K562 (cell line): ENCODE data around the gene AMPD3. TPM values are rescaled to one million over a fixed set of nuclear protein-coding genes. Genes with fewer than 3 reads are reported as not detected.

Experiments
- ARID1B ChIP-seq: fragments of 450-650 bp; IDR thresholded peaks from 2 replicates; pipeline ENCODE4 v1.6.1; 2016; ENCODE audit warnings: antibody characterized with exemption, mild to moderate bottlenecking, inconsistent platforms
- ARNT ChIP-seq, 2 experiments: fragments of 450-650 bp; IDR thresholded peaks; 2 replicates each; pipeline ENCODE4 v1.6.1; 2016; ENCODE audit warnings: mild to moderate bottlenecking in 1 of 2
- CBFA2T2 ChIP-seq: fragments of 450-650 bp; conservative IDR thresholded peaks from 2 replicates; pipeline ENCODE4 v1.6.1; 2017; ENCODE audit warnings: mild to moderate bottlenecking
- CBX1 ChIP-seq: sonication (generic); IDR thresholded peaks from 2 replicates; pipeline ENCODE4 v1.6.1; 2016; ENCODE audit warnings: antibody characterized with exemption, low read depth, mild to moderate bottlenecking
- DDX20 ChIP-seq: fragments of 450-650 bp; IDR thresholded peaks from 2 replicates; pipeline ENCODE4 v1.6.1; 2016; ENCODE audit warnings: missing genetic modification characterization, low read depth, mild to moderate bottlenecking, missing compliant biosample characterization, moderate library complexity
- ELF1 ChIP-seq: fragments of 200-800 bp; sonication (Bioruptor generic); IDR thresholded peaks from 2 replicates; pipeline ENCODE4 v1.6.1; 2016; ENCODE audit warnings: missing genetic modification characterization, missing compliant biosample characterization
- KAT7 ChIP-seq: sonication (generic); formaldehyde crosslinking; IDR thresholded peaks from 2 replicates; pipeline ENCODE4 v1.8.0; 2022; ENCODE audit warnings: missing genetic modification reagents, mild to moderate bottlenecking, borderline replicate concordance
- LEF1 ChIP-seq: fragments of 450-650 bp; IDR thresholded peaks from 2 replicates; pipeline ENCODE4 v1.6.1; 2016; ENCODE audit warnings: mild to moderate bottlenecking
- TRIM24 ChIP-seq, 2 experiments: fragments of 450-650 bp; IDR thresholded peaks; 2 replicates each; pipeline ENCODE4 v1.6.1; 2016
- ZNF76 ChIP-seq: fragments of 250-450 bp; sonication (Bioruptor Pico); IDR thresholded peaks from 2 replicates; pipeline ENCODE4 v1.4.0; 2020; ENCODE audit warnings: mild to moderate bottlenecking, moderate library complexity, borderline replicate concordance
- ZSCAN29 ChIP-seq: fragments of 450-650 bp; IDR thresholded peaks from 2 replicates; pipeline ENCODE4 v1.6.1; 2017
- polyA plus RNA-seq, 8 experiments: library from polyadenylated mRNA; depleted of rRNA in 4 of 8; stranded (reverse) in 5 of 8; unstranded in 3 of 8; fragments of >200 nt; fragmentation: Nextera tagmentation in 2 of 8; fragmentation: Illumina TruSeq in 1 of 8; extraction: Ambion mirVana in 2 of 8; extraction: Trizol in 1 of 8; gene quantifications; 2 replicates each; pipeline versions ENCODE4 v1.2.1 to v1.2.3, GENCODE V29; 2011 to 2014; ENCODE audit warnings: inconsistent platforms in 1 of 8, missing spikeins in 1 of 8
- total RNA-seq, 7 experiments: library from RNA; depleted of rRNA in 6 of 7; stranded (reverse); fragments of >200 nt in 6 of 7; fragmentation: Illumina TruSeq in 2 of 7; extraction: Trizol in 2 of 7; gene quantifications; 2 replicates each; pipeline versions ENCODE4 v1.2.1 to v1.2.3, GENCODE V29; 2011 to 2021; ENCODE audit warnings: low replicate concordance in 1 of 7
- TF ChIP-seq, protein P1 (sequence below): fragments of 250-450 bp; sonication (Bioruptor Pico); IDR thresholded peaks from 2 replicates; pipeline ENCODE4 v1.4.0; 2020; ENCODE audit warnings: mild to moderate bottlenecking, moderate library complexity
- TF ChIP-seq, protein P2 (sequence below), 2 experiments: IDR thresholded peaks; 2 replicates each; pipeline ENCODE4 v1.6.1; 2011; ENCODE audit warnings: borderline replicate concordance in 1 of 2, control low read depth in 1 of 2, low read depth in 1 of 2, low read length in 1 of 2, mild to moderate bottlenecking in 1 of 2, mixed read lengths in 1 of 2, moderate library complexity in 1 of 2; ENCODE audit not compliant: insufficient read depth in 1 of 2, insufficient read length in 1 of 2, poor library complexity in 1 of 2, severe bottlenecking in 1 of 2; ENCODE audit errors: extremely low read depth in 1 of 2
- TF ChIP-seq, protein P3 (sequence below): fragments of 250-450 bp; sonication (Bioruptor Pico); IDR thresholded peaks from 2 replicates; pipeline ENCODE4 v1.8.0; 2022; ENCODE audit warnings: inconsistent platforms, mild to moderate bottlenecking, moderate library complexity, borderline replicate concordance
- TF ChIP-seq, protein P4 (sequence below), 2 experiments: fragments of 150-350 bp in 1 of 2; IDR thresholded peaks; 2 replicates each; pipeline ENCODE4 v1.6.1; 2012 to 2016; ENCODE audit warnings: low read depth in 2 of 2, low read length in 2 of 2, mild to moderate bottlenecking in 1 of 2, moderate library complexity in 1 of 2
- TF ChIP-seq, protein P5 (sequence below): fragments of 450-650 bp; IDR thresholded peaks from 2 replicates; pipeline ENCODE4 v1.7.1; 2018; ENCODE audit warnings: mild to moderate bottlenecking, low read depth; ENCODE audit not compliant: partially characterized antibody

The AMPD3 gene
- total and polyA plus RNA-seq, 9 of the 15 experiments (the other 6 are each of a cell fraction or from before 2014, with no cell fraction given), result 4.4 to 23.6 (median 11.2) TPM

DNA sequence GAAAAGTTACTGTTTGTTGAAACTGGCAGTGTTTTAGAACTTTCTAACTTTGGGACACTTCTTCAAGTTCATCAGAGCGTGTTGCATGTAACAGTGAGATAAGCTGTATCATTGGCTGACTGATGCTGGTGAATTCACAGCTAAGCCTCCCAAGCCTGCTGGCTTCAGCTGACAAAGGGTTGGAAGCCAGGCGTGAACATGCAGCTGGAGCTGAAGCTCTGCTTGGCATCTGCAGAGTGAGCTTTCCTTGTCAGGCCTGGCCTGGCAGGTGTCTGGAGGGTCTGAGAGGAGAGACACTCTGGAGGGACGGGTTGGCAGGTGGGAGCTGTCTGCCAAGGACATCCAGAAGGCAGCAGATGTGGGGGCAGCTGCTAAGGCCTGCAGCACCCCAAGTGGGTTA is 1.5 kb downstream of the AMPD3 start (continued):
- TF ChIP-seq, protein P1, sequence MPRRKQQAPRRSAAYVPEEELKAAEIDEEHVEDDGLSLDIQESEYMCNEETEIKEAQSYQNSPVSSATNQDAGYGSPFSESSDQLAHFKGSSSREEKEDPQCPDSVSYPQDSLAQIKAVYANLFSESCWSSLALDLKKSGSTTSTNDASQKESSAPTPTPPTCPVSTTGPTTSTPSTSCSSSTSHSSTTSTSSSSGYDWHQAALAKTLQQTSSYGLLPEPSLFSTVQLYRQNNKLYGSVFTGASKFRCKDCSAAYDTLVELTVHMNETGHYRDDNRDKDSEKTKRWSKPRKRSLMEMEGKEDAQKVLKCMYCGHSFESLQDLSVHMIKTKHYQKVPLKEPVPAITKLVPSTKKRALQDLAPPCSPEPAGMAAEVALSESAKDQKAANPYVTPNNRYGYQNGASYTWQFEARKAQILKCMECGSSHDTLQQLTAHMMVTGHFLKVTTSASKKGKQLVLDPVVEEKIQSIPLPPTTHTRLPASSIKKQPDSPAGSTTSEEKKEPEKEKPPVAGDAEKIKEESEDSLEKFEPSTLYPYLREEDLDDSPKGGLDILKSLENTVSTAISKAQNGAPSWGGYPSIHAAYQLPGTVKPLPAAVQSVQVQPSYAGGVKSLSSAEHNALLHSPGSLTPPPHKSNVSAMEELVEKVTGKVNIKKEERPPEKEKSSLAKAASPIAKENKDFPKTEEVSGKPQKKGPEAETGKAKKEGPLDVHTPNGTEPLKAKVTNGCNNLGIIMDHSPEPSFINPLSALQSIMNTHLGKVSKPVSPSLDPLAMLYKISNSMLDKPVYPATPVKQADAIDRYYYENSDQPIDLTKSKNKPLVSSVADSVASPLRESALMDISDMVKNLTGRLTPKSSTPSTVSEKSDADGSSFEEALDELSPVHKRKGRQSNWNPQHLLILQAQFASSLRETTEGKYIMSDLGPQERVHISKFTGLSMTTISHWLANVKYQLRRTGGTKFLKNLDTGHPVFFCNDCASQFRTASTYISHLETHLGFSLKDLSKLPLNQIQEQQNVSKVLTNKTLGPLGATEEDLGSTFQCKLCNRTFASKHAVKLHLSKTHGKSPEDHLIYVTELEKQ (CRISPR knock-in tag), result no peak
- no peak for TF ChIP-seq LEF1
- no peak for TF ChIP-seq CBX1
- no peak for TF ChIP-seq KAT7 (CRISPR knock-in tag)
- no peak for TF ChIP-seq ZSCAN29
- no peak for TF ChIP-seq ELF1
- TF ChIP-seq ARID1B, result peak; percentile 84
- no peak for TF ChIP-seq ARNT (IDR thresholded peaks at IDR 0.05)
- TF ChIP-seq, protein P2, sequence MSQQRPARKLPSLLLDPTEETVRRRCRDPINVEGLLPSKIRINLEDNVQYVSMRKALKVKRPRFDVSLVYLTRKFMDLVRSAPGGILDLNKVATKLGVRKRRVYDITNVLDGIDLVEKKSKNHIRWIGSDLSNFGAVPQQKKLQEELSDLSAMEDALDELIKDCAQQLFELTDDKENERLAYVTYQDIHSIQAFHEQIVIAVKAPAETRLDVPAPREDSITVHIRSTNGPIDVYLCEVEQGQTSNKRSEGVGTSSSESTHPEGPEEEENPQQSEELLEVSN (IDR thresholded peaks at IDR 0.05; ENCODE audit: borderline replicate concordance in 1 of 2, extremely low read depth in 1 of 2, insufficient read depth in 1 of 2, insufficient read length in 1 of 2, low read depth in 1 of 2, low read length in 1 of 2, poor library complexity in 1 of 2, severe bottlenecking in 1 of 2), result no peak
- TF ChIP-seq, protein P3, sequence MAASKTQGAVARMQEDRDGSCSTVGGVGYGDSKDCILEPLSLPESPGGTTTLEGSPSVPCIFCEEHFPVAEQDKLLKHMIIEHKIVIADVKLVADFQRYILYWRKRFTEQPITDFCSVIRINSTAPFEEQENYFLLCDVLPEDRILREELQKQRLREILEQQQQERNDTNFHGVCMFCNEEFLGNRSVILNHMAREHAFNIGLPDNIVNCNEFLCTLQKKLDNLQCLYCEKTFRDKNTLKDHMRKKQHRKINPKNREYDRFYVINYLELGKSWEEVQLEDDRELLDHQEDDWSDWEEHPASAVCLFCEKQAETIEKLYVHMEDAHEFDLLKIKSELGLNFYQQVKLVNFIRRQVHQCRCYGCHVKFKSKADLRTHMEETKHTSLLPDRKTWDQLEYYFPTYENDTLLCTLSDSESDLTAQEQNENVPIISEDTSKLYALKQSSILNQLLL (CRISPR knock-in tag), result no peak
- peak; percentile 70 to 72 for TF ChIP-seq TRIM24 (IDR thresholded peaks at IDR 0.05)
- TF ChIP-seq CBFA2T2, result peak; percentile 94
- TF ChIP-seq, protein P4, sequence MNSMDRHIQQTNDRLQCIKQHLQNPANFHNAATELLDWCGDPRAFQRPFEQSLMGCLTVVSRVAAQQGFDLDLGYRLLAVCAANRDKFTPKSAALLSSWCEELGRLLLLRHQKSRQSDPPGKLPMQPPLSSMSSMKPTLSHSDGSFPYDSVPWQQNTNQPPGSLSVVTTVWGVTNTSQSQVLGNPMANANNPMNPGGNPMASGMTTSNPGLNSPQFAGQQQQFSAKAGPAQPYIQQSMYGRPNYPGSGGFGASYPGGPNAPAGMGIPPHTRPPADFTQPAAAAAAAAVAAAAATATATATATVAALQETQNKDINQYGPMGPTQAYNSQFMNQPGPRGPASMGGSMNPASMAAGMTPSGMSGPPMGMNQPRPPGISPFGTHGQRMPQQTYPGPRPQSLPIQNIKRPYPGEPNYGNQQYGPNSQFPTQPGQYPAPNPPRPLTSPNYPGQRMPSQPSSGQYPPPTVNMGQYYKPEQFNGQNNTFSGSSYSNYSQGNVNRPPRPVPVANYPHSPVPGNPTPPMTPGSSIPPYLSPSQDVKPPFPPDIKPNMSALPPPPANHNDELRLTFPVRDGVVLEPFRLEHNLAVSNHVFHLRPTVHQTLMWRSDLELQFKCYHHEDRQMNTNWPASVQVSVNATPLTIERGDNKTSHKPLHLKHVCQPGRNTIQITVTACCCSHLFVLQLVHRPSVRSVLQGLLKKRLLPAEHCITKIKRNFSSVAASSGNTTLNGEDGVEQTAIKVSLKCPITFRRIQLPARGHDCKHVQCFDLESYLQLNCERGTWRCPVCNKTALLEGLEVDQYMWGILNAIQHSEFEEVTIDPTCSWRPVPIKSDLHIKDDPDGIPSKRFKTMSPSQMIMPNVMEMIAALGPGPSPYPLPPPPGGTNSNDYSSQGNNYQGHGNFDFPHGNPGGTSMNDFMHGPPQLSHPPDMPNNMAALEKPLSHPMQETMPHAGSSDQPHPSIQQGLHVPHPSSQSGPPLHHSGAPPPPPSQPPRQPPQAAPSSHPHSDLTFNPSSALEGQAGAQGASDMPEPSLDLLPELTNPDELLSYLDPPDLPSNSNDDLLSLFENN (IDR thresholded peaks at IDR 0.05; ENCODE audit: low read depth in 2 of 2, low read length in 2 of 2), result peak in 1 of 2 experiments; percentile 63; a peak in 1 of 4 replicates
- TF ChIP-seq, protein P5, sequence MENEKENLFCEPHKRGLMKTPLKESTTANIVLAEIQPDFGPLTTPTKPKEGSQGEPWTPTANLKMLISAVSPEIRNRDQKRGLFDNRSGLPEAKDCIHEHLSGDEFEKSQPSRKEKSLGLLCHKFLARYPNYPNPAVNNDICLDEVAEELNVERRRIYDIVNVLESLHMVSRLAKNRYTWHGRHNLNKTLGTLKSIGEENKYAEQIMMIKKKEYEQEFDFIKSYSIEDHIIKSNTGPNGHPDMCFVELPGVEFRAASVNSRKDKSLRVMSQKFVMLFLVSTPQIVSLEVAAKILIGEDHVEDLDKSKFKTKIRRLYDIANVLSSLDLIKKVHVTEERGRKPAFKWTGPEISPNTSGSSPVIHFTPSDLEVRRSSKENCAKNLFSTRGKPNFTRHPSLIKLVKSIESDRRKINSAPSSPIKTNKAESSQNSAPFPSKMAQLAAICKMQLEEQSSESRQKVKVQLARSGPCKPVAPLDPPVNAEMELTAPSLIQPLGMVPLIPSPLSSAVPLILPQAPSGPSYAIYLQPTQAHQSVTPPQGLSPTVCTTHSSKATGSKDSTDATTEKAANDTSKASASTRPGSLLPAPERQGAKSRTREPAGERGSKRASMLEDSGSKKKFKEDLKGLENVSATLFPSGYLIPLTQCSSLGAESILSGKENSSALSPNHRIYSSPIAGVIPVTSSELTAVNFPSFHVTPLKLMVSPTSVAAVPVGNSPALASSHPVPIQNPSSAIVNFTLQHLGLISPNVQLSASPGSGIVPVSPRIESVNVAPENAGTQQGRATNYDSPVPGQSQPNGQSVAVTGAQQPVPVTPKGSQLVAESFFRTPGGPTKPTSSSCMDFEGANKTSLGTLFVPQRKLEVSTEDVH, result no peak
- TF ChIP-seq ZNF76 (CRISPR knock-in tag), result no peak
- TF ChIP-seq DDX20 (tag), result no peak
